ENCODE results near the gene KRTAP10-5.
"Not testable (repeated sequence)": the region's sequence is repeated elsewhere in the genome, so short reads cannot be mapped to it uniquely, and the experiment has no call there.

The KRTAP10-5 gene

DNA sequence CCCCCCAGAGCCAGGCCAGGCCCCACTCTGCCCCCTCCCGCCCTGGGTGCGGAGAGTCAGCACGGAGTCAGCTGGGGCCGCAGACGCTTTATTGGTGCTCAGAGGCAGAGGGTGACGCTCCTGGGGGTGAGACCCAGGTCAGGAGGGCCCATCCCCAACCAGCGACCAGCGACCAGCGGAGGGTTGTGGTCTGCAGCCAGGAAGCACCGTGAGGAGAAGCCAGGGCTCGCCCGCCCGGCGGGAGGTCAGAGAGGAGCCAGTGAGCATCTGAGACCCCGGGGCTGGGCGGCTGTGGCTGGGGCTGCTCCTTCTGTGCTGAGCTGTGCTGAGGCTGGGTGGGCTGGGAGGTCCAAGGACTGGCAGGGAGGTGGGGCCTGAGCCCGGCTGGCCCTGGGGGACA is 30.1 kb downstream of the KRTAP10-5 start:
- FAIRE-seq, result peak; percentile 92

GRCh38 chr21:44549525-44550211 is 30.7 kb downstream of the KRTAP10-5 start:
- FAIRE-seq, result no peak
- DNase-seq (ENCODE audit: low spot score), result no peak

More for the DNA sequence above, 30.1 kb downstream of the KRTAP10-5 start:
- not testable (repeated sequence) for DNase-seq (ENCODE audit: low spot score)

DNA sequence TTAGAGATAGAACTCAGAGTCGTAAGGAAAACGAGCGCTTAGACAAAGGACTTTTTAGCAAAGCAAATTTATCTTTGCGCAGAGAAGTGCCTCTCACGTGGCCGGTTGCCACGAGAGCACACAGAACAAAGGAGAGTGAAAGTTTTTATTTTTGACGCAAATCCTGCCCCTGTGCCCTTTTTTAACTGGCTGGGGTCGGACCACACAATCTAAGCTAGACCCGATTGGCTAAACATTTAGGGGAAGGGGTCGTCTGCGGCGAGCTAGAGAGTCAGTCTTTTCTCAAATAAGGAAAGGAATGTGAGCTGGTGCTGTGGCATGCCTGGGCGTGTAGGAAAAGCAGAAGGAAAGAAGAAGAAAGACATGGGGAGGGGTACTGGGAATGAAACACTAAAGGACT is 31.5 kb downstream of the KRTAP10-5 start:
- DNase-seq (ENCODE audit: low spot score), result no peak
- no peak for FAIRE-seq

DNA sequence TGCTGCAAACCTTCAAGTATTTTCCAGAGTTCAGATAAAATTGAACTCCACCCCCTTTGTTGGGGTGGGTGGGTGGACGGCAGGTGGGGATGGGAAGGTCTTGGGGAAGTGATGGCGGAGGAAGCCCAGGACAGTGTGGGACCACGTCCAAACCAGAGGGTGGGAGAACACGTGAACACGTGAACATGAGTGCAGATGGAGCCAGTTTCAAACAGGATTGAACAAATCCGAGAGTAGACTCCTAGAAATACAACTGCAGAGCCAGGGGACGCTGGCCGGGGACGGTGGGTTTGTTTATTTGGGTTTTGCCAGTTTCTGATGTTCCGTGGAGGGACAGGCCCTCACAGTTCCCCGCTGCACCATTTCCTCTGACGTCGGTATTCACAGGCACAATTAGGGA is 32.0 kb downstream of the KRTAP10-5 start:
- no peak for FAIRE-seq

GRCh38 chr21:44547656-44548331 is 32.6 kb downstream of the KRTAP10-5 start:
- FAIRE-seq (no peak), DNase-seq (ENCODE audit: low spot score) (no peak)

More for the DNA sequence above, 32.0 kb downstream of the KRTAP10-5 start:
- DNase-seq (ENCODE audit: low spot score), result no peak

DNA sequence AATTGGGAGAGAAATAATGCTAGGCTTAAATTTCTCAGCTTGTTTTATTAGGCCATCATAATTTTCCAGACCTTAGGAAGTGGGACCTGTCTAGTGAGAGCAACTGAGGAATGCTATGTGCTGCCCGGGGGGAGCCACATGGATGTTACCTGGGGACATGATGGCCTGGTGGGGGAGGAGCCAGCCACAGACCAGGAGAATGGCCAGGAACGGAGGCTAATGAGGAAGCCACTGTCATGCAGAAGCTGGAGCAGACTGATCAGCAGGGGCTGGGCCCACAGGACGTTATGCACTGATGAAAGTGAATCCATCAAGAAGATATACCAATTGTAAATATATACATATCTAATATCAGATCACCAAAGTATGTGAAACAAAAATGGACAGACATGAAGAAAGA is 35.8 kb downstream of the KRTAP10-5 start:
- DNase-seq (ENCODE audit: low spot score) (no peak), FAIRE-seq (no peak)

- DNase-seq (ENCODE audit: low spot score) (no peak), FAIRE-seq (no peak)
These were observed 37.7 kb downstream of the KRTAP10-5 start for GRCh38 chr21:44542716-44543115.

- DNase-seq (ENCODE audit: low spot score), result no peak
- FAIRE-seq, result no peak
These were observed 39.6 kb downstream of the KRTAP10-5 start for GRCh38 chr21:44540741-44541288.

DNA sequence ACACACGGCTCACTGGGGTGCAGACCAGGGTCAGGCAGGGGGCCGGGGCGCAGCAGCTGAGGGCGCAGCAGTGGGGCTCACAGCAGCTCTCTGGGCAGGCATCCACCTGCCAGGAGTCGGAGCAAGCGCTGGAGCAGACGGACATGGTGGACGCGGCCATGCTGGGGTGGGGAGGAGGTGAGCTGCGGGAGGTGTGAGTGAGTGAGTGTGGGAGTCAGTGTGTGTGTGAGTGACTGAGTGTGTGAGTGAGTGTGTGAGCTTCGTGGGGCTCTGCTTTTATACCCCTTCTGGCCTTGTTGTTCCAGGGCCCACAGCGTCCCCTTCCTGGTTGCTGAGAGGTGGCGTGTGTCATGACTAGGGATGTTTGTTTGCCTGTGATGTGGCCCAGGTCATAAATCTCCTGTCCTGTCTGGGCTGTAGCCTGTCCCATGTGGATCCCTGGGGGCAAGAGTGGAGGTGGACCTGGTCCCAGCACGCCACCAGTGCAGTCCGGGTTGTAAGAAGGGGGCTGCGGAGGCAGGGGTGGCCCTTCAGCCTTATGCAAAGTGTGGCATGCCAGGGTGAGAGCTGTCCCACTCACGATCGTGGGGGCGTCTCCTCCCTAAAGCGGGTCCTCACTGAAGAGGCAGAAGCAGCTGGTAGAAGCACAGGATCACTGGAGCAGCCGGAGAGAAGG is 40.3 kb downstream of the KRTAP10-5 start, which contains the start of gene KRTAP10-1:
TSS of gene KRTAP10-1 (minus strand) at position 205 of the 676 bp plus-strand sequence. CDS start at position 160, 45 bp downstream.
- DNase-seq (ENCODE audit: low spot score) (no peak), FAIRE-seq (no peak)

GRCh38 chr21:44539046-44539445 is 41.4 kb downstream of the KRTAP10-5 start:
- DNase-seq (ENCODE audit: low spot score), result no peak
- no peak for FAIRE-seq

- FAIRE-seq (no peak), DNase-seq (ENCODE audit: low spot score) (no peak)
These were observed 42.2 kb downstream of the KRTAP10-5 start for GRCh38 chr21:44537930-44538911.

- FAIRE-seq, result no peak
- DNase-seq (ENCODE audit: low spot score), result no peak
These were observed 44.4 kb downstream of the KRTAP10-5 start for GRCh38 chr21:44535963-44536362.

DNA sequence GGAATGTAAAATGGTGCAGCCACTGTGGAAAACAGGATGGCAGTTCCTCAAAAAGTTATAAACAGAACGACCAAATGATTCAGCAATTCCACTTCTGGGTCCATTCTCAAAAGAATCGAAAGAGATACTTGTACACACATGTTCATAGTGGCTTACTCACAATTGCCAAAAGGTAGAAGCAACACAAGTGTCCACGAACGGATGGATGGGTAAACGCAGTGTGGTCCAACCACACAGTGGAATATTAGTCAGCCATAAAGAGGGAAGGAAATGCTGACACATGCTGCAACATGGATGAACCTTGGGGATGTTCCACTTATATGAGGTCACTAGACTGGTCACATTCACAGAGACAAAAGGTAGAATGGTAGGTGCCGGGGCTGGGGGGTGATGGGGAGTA is 45.7 kb downstream of the KRTAP10-5 start:
- no peak for DNase-seq (ENCODE audit: low spot score)
- FAIRE-seq, result no peak

DNA sequence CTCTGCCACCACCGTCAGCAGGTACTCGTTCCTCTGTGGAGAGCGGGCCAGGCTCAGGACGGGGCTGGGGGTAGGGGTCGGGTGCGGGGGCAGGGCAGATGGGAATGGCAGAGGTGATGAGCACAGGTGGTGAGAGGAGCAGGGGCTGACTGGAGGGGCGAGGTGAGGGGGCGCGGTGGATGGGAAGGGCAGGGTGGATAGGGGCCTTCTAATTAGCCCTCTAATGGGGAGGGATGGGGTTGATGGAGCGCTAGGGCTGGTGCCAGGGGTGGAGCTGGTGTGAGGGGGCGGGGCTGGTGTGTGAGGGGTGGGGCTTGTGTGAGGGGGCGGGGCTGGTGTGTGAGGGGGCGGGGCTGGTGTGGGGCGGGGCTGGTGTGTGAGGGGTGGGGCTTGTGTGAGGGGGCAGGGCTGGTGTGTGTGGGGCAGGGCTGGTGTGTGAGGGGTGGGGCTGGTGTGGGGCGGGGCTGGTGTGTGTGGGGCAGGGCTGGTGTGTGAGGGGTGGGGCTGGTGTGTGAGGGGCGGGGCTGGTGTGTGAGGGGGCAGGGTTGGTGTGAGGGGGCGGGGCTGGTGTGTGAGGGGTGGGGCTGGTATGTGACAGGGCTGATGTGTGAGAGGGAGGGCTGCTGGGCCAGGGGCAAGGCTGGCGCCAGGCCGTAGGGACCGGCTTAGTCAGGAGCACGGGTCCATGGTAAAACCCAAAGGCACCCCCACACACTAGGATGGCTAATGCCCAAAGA is 46.3 kb downstream of the KRTAP10-5 start:
- DNase-seq (ENCODE audit: low spot score), result no peak
- no peak for FAIRE-seq

DNA sequence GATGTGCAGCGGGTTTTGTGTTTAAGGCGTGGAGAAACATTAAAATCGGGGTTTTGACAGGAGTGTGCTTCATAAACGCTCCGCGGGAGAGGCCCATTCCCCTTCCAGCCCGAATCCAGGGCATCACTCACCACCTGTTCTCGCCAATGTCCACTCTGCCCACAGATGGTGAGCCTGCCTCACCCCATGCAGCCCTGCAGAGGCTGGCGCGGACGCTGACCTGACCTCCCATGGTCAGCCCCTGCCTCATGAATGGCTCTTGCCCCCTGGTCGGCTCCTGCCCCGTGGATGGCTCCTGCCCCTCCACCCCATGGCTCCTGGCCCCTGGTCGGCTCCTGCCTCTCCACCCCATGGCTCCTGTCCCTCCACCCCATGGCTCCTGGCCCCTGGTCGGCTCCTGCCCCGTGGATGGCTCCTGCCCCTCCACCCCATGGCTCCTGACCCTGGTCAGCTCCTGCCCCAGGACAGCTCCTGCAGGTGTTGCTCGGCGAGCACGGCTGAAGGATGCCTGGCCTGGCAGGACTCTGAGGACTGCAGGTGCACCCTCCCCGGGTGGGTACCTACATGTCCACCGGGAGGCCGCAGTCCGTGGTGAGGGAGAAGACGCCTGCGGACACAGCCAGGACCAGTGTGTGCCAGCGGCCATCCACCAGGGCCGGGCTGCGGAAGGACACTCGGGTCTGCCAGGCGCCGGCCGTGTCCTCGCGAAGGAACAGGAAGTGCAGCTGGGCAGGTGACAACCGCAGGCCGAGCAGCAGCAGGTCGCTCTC is 47.1 kb downstream of the KRTAP10-5 start:
- FAIRE-seq (no peak), DNase-seq (ENCODE audit: low spot score) (no peak)

GRCh38 chr21:44532712-44533111 is 47.7 kb downstream of the KRTAP10-5 start:
- FAIRE-seq (no peak), DNase-seq (ENCODE audit: low spot score) (no peak)

DNA sequence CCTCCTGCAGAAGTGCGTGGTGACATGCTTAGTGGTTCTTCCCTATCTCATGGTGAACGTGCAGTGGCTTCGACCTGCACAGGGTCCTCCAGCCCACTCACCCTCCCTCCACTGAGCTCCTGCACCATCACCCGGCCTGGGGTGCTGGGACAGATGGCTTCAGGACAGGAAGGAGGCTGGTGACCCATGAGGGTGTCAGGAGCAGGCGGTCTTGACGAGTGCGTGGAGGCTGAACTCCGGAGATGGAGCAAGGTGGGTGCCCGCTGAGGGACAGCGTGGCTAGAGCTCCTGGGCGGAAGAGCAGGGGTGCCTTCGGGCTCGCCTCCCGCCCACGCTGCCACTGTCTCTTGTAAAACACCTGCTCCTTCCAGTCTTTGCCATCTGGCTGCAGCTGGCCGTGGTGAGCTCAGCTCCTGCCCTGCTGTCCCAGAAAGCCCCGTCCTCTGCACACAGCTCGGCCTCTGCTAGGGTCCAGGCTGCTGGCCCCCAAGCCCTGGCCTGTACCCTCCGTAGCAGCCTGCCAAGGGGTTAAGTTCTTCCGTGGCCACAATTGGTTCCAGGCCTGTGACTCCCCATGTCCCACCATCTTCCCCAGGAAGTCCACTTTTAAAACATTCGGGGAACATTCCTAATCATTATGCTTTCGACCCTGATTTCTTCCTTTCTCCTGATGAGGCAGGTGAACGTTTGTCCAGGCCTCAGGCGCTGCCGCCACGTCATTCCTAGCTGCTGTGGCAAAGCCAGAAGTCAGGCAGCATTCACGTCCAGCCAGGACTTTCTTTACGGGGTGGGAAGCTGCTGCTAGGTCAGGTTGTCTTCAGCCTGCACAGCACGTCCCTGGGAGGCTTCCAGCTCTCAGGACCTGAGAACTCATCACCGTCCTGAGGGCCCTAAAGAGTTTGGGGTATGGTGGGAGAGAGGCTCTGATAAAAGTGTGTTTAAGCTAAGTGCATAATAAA is 48.5 kb downstream of the KRTAP10-5 start:
- FAIRE-seq (no peak), DNase-seq (ENCODE audit: low spot score) (no peak)

- FAIRE-seq, result no peak
- no peak for DNase-seq (ENCODE audit: low spot score)
These were observed 49.4 kb downstream of the KRTAP10-5 start for GRCh38 chr21:44530903-44531605.
